Measurements from ENCODE around the gene KLF4. TPM values are rescaled to one million over a fixed set of nuclear protein-coding genes. Genes with fewer than 3 reads are reported as not detected.

The KLF4 gene
- total RNA-seq, 1 donor from 2014 or later: 15.1 TPM

GRCh38 chr9:107488375-107489143 lies 1.0 kb downstream of the KLF4 start:
- DNase-seq (ENCODE audit: low read depth in 2 of 2): peak; percentile 65 to 77

DNA sequence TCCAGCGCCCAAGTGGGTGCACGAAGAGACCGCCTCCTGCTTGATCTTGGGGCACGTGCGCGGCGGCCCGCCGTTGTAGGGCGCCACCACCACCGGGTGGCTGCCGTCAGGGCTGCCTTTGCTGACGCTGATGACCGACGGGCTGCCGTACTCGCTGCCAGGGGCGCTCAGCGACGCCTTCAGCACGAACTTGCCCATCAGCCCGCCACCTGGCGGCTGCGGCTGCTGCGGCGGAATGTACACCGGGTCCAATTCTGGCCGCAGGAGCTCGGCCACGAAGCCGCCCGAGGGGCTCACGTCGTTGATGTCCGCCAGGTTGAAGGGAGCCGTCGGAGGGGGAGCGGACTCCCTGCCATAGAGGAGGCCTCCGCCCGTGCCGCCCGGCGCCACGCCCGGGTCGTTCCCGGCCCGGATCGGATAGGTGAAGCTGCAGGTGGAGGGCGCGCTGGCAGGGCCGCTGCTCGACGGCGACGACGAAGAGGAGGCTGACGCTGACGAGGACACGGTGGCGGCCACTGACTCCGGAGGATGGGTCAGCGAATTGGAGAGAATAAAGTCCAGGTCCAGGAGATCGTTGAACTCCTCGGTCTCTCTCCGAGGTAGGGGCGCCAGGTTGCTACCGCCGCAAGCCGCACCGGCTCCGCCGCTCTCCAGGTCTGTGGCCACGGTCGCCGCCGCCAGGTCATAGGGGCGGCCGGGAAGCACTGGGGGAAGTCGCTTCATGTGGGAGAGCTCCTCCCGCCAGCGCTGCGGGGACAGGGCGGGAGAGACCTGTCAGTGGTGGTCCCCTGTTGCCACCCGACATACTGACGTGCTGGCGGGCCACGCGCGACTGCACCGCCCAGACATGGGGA lies 1.8 kb downstream of the KLF4 start:
- DNase-seq (ENCODE audit: low read depth in 2 of 2): peak; percentile 83 to 85

DNA sequence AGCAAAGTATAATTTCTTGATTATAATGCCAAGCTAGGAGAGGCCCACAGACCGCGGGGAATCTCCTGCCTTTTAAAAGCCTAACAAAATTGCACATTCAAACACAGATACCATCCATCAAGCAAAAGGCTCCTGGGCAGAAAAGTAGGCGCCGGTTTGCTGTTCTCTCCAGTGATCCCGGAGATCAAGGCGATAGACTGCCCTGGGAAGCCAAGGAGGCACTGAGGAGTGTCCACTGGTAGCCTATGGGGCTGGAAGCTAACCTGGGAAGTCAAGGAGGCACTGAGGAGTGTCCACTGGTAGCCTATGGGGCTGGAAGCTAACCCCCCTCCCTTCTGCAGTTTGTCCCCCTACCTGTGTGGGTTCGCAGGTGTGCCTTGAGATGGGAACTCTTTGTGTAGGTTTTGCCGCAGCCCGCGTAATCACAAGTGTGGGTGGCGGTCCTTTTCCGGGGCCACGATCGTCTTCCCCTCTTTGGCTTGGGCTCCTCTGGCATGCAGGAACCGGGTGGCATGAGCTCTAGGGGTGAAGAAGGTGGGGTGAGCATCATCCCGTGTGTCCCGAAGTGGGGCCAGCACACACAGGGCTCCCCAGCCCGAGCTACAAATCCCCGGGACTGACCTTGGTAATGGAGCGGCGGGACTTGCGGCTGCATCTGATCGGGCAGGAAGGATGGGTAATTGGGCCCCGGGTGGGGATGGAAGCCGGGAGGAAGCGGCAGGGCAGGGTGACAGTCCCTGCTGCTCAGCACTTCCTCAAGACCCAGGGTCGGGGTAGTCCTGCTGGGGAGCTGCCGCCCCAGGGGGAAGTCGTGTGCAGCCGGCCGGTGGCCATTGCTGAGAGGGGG lies 2.7 kb downstream of the KLF4 start:
- no peak for DNase-seq (ENCODE audit: low read depth in 2 of 2)

DNA sequence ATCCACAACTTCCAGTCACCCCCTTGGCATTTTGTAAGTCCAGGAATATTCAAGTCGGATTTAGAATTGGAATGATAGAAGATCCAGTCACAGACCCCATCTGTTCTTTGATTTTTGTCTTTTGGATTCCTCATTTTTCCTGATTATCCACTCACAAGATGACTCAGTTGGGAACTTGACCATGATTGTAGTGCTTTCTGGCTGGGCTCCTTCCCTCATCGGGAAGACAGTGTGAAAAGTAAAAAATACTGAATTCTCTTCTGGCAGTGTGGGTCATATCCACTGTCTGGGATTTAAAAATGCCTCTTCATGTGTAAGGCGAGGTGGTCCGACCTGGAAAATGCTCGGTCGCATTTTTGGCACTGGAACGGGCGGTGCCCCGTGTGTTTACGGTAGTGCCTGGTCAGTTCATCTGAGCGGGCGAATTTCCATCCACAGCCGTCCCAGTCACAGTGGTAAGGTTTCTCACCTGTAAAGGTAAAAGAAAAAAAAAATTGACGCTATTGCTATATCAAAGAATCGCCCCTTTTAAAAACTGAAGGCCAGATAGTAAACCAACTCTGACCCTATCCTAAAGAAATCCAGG lies 4.0 kb downstream of the KLF4 start:
- DNase-seq (ENCODE audit: low read depth in 2 of 2): peak in 1 of 2 donors; percentile 34

DNA sequence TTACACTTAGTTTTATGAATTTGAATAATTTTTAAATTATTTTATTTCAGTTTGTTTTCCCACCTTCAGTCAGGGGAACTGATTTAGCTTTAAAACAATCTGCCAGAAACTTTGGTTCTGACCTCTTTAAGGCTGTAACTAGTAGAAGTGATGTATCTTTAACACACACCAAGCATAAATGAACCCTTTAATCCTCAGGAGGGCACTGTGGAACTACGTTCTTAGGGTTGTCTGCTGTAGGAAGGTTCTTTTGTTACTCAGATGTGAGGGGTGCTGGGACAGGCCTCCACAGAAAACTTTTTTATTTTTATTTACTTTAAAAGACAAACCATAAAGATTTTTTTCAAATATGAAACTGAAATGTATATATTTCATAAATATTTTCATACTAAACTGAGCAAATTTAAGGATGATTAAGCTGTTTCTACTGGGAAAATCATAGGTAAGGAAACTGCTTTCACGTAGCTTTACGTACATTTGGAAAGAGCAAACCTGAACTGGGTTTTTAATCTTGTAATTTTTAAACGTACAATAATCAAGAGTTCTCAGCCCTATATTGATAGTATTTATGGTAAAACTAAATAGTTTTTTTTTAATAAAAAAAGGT lies 5.3 kb downstream of the KLF4 start:
- DNase-seq (ENCODE audit: low read depth in 2 of 2): peak; percentile 84 to 86

DNA sequence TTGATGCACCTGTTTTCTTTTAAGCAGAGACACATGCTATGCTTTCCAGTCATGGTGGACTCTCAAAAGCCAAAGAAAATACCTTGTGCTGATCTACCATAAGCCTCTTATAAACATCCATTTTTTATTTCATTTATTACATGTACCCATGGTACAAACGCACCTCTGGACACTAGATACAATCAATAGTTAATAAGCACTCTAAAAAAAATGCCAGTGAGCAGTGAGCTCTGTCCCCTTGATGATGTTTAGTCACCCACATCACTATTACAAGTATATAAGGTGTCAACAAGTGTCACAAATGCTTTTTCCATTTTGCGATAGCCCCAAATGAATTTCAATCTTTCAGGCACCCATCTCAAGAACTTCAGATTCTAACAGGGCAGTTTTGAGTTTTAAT lies 5.9 kb downstream of the KLF4 start:
- DNase-seq (ENCODE audit: low read depth in 2 of 2): peak in 1 of 2 donors; percentile 35

DNA sequence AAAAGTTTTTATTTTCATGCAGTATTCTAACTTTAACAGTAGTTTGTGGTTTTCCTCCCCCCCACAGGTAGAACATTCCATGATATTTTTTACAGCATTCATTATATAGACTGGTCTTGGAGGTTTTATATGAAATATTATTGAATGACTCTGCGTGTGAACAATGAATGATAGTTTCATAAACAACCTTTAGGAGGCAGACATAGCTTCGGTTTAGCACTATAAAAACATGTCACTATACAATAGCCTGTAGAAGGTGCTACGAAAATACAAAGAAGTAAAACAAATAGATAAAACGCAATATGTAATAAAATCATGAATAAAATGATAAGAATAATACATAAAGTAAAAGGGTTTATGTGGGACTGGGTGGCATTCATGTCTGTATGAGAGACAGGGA lies 8.5 kb downstream of the KLF4 start:
- peak; percentile 30 to 56 for DNase-seq (ENCODE audit: low read depth in 2 of 2)

GRCh38 chr9:107480386-107480789 lies 9.2 kb downstream of the KLF4 start:
- no peak for DNase-seq (ENCODE audit: low read depth in 2 of 2)

DNA sequence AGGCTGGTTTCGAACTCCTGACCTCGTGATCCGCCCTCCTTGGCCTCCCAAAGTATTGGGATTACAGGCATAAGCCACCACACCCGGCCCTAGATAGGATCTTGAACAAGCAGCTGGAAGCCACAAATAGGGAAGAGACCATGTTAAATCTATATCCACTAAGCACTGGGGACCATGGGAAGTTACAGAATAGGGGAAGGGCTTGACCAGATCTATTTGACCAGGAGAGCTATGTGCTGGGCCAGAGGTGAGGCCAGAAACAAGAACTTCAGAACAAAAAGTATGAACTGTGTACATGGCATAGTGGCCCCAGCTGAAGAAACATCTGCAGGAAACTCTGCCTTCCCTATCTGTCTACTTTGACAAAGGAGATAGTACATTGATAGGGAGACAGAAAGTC lies 10.8 kb downstream of the KLF4 start:
- DNase-seq (ENCODE audit: low read depth in 2 of 2): no peak

DNA sequence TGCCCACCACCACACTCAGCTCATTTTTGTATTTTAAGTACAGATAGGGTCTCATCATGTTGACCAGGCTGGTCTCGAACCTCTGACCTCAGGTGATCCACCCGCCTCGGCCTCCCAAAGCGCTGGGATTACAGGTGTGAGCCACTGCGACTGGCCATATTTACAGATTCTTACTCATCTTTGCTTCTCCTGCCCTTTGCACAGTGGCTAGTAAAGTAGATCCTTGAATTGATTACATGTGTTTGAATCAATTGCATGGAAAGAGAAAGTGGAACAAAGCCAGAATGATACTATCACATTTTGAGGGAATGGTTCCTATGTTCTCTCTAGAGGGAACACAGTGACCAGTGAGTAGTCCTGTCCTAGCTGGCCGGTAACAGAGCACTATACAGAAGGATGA lies 15.4 kb downstream of the KLF4 start:
- no peak for DNase-seq (ENCODE audit: low read depth in 2 of 2)

- no peak for DNase-seq (ENCODE audit: low read depth in 2 of 2)
Observed at GRCh38 chr9:107472581-107473340, 16.8 kb downstream of the KLF4 start.

GRCh38 chr9:107471552-107471951 lies 18.0 kb downstream of the KLF4 start:
- DNase-seq (ENCODE audit: low read depth in 2 of 2): no peak

- DNase-seq (ENCODE audit: low read depth in 2 of 2): no peak
Observed at GRCh38 chr9:107467416-107467815, 22.2 kb downstream of the KLF4 start.

DNA sequence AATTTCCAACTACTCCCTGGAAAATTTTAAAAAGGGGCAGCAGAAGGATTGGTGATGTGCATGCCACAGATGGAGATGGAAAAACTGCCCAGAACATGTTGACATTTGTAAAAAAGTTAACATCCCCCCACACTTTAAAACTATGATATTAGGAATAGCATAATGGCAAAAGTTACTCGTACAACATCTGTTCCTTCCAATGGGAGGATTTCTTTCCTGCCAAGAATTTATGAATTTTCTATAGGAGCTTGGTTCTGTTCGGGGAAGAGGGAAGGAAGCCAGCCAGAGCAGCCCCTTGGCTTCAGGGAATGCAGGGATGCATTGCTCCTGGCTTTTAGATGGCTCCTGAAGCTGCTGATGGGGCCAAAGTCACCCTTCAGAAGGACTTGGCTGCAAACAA lies 22.7 kb downstream of the KLF4 start:
- no peak for DNase-seq (ENCODE audit: low read depth in 2 of 2)

GRCh38 chr9:107465467-107466451 lies 23.8 kb downstream of the KLF4 start:
- DNase-seq (ENCODE audit: low read depth in 2 of 2): peak; percentile 52 to 73

GRCh38 chr9:107464516-107464915 lies 25.1 kb downstream of the KLF4 start:
- no peak for DNase-seq (ENCODE audit: low read depth in 2 of 2)

- no peak for DNase-seq (ENCODE audit: low read depth in 2 of 2)
Observed at GRCh38 chr9:107462691-107463090, 26.9 kb downstream of the KLF4 start.

GRCh38 chr9:107460153-107461023 lies 29.2 kb downstream of the KLF4 start:
- DNase-seq (ENCODE audit: low read depth in 2 of 2): no peak
